Mesodermal cell (in vitro differentiated cells): ENCODE data around the gene BTK.

Experiments used
- H3K27ac ChIP-seq: 2 replicates; pipeline ENCODE4 v1.7.0; 2013; ENCODE audit warnings: mild to moderate bottlenecking, low read depth, low read length, moderate library complexity; ENCODE audit not compliant: severe bottlenecking
- H3K36me3 ChIP-seq: 2 replicates; pipeline ENCODE4 v1.7.1; 2013; ENCODE audit warnings: mild to moderate bottlenecking, low read length, moderate library complexity; ENCODE audit not compliant: control insufficient read depth, insufficient read depth
- H3K4me1 ChIP-seq: one replicate; pipeline ENCODE4 v1.7.1; 2013; ENCODE audit warnings: mild to moderate bottlenecking, low read length; ENCODE audit not compliant: insufficient read depth, control insufficient read depth, poor library complexity, severe bottlenecking
- H3K4me3 ChIP-seq: 2 replicates; pipeline ENCODE4 v1.7.0; 2013; ENCODE audit warnings: low read length, control low read depth, mild to moderate bottlenecking; ENCODE audit not compliant: insufficient read depth, poor library complexity, severe bottlenecking; ENCODE audit errors: extremely low read depth
- H3K9me3 ChIP-seq: 2 replicates; pipeline ENCODE4 v1.7.1; 2013; ENCODE audit warnings: mild to moderate bottlenecking, low read length, moderate library complexity; ENCODE audit not compliant: control insufficient read depth
- WGBS, 2 experiments: methylation state at CpG; one replicate each; pipeline ENCODE4 v1.1.5; 2013; ENCODE audit warnings: missing lambda C conversion rate in 2 of 2; ENCODE audit not compliant: insufficient coverage in 2 of 2; 5-methylcytosine and 5-hydroxymethylcytosine counted together

BTK gene

DNA sequence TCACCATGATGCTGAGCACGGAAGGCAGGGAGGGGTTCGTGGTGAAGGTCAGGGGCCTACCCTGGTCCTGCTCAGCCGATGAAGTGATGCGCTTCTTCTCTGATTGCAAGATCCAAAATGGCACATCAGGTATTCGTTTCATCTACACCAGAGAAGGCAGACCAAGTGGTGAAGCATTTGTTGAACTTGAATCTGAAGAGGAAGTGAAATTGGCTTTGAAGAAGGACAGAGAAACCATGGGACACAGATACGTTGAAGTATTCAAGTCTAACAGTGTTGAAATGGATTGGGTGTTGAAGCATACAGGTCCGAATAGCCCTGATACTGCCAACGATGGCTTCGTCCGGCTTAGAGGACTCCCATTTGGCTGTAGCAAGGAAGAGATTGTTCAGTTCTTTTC lies 26.0 kb upstream of the BTK start:
- Histone ChIP-seq H3K9me3 (no peaks in the 10 kb centered on the region), H3K4me3 (no peak overlapping the region), H3K4me1 (peaks cover under 1% of the 10 kb centered on the region), H3K36me3 (peaks cover 17% of the 10 kb centered on the region), H3K27ac (no peak overlapping the region)
- WGBS, 2 experiments = 98 to 100% methylated on average over 7 to 8 of the region's 10 CpGs

DNA sequence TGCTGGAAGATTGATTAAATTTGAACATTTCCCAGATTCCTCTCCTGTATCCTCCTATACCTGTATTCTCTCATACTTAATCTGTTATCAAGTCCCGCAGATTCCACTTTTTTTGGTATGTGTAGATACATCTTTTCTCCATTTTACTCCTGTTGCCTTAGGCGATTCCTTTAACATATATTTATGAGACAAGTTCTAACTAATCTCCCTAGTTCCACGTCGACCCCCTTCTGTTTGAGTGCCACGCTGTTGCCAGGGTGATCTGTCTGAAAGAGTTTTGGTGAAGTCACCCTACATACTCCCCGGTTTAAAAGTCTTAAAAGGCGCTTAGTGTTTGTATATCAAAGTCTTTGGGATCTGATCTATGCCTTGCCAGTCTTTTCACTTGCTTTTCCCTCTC lies 24.5 kb upstream of the BTK start:
- Histone ChIP-seq H3K36me3 (peaks cover 17% of the 10 kb centered on the region), H3K4me3 (peak overlapping the region; percentile 59), H3K9me3 (no peaks in the 10 kb centered on the region), H3K4me1 (no peaks in the 10 kb centered on the region), H3K27ac (no peak overlapping the region)
- WGBS, 2 experiments = no CpG with 5 or more reads among the region's 7 CpGs

DNA sequence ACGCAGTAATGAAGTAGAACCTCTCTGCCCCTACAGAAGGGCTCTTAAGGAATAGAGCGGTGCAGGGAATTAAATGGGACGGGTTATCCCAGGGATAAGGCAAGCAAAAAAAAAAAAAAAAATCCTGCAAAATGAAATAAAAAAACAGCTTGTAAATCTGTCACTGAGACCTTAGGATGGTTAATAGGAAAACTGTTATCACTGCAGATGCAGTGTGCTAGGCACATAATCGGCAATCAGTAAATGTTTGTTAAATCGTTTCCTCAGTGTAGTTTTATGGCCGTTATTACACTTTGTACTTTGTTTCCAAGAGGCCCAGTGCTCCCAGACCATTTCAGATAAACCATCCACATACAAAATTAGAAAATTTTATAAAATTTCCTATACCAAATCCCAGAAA lies 23.1 kb upstream of the BTK start:
- Histone ChIP-seq H3K27ac (peak overlapping the region; percentile 98), H3K36me3 (peaks cover 17% of the 10 kb centered on the region), H3K4me3 (peak overlapping the region; percentile 59), H3K4me1 (no peaks in the 10 kb centered on the region), H3K9me3 (no peaks in the 10 kb centered on the region)
- 36% methylated on average over 3 of the region's 6 CpGs; no CpG with 5 or more reads in 1 of the 2 experiments for WGBS, 2 experiments

DNA sequence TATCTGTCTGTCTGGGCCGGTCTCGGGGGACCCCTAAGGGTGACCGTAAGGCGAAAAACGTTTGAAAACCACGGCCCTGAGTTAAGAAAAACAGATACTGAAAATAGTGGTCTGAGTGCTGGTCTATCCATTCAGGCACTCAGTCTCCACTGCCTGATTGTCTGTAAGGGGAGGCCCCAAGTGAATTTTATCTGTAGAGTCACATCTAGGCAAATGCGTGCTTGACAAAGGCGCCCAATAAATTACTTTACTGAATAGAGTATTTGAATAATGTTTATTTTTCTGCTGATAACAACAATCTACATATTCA lies 22.5 kb upstream of the BTK start:
- 0% methylated on average over 1 of the region's 8 CpGs; no CpG with 5 or more reads in 1 of the 2 experiments for WGBS, 2 experiments
- Histone ChIP-seq H3K27ac (peak overlapping the region; percentile 98), H3K36me3 (peaks cover 22% of the 10 kb centered on the region), H3K4me1 (no peaks in the 10 kb centered on the region), H3K4me3 (peak overlapping the region; percentile 59), H3K9me3 (no peaks in the 10 kb centered on the region)

DNA sequence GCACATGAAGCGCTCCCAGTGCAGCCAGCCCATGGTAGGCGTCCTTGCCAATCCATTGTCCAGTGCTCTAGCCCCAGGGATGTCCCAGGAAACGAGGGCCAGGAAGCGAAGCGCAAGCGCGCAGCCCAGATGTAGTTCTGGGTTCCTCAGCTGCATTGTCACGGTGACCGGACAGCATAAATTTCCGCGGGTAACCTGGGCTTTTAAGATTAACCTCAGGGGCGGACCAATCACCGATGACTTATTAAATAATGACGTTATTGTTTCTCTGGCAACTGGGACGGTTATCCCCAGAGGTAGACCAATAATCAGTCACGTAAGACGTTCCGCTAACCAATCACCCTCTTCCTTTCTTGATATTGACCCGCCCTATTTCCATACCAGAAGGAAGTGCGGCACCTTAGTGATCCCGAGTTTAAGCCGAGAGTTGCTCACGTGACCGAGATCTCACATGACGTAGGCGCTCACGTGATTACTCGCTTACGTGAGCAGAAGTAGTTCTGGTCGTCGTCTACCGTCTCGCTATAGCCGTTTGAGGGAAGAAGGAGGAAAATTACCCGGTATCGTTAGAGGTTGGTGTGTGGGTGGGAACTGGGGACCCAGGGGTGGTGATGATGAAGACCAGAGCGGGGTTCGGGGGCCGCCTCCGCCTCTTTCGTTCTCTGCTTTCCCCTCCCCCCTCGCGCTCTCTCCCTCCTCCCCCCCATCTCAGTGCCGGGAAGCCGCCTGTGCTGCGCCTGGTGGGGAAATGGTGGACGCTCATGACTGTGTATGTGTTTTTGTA lies 21.9 kb upstream of the BTK start, which contains the start of the genes GLA and HNRNPH2:
Gene GLA, minus strand, starts transcription at position 178 of the 784 bp plus-strand sequence. Its CDS starts 22 bp downstream, at position 156.
Gene HNRNPH2, plus strand, starts transcription at position 475 of the 784 bp plus-strand sequence. CDS start 3,767 bp downstream, outside the sequence.
- peaks cover 23% of the 10 kb centered on the region for H3K36me3 ChIP-seq
- 0% methylated on average over 8 to 20 of the region's 47 CpGs for WGBS, 2 experiments
- peak within 1 kb of the TSS; percentile 98 for H3K27ac ChIP-seq
- H3K4me1 ChIP-seq = no peaks in the 10 kb centered on the region
- no peaks in the 10 kb centered on the region for H3K9me3 ChIP-seq
- peak within 1 kb of the TSS; percentile 59 for H3K4me3 ChIP-seq

DNA sequence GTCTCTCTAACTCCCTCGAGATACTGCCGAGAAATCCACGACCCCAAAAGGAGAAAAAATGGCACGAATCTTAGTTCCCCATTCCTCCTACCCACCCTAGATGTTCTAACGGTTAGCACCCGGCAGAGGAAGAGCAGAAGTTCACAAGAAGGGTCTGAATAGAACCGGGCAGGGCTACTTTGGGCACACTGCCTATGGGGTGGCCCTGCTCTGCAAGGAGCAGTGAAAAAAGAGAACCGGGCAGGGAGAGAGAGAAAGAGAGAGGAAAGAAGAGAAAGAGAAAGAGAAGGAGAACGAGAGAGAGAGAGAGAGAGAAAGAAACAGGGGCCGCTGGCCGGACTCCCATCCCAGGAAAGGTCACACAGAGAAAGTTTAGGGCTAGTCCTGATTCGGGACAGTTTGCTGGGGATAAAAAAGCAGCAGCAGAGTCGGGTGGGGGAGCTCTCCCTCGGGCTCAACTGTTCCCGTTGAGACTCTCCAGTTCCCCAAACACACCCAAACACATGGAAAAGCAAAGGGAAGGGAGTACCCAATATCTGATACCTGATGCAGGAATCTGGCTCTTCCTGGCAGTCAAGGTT lies 21.3 kb upstream of the BTK start:
- H3K36me3 ChIP-seq = peaks cover 20% of the 10 kb centered on the region
- WGBS, 2 experiments = 0% methylated on average over 3 of the region's 15 CpGs
- H3K4me1 ChIP-seq = no peaks in the 10 kb centered on the region
- H3K9me3 ChIP-seq = no peaks in the 10 kb centered on the region
- H3K27ac ChIP-seq = peak overlapping the region; percentile 98
- peak overlapping the region; percentile 59 for H3K4me3 ChIP-seq

DNA sequence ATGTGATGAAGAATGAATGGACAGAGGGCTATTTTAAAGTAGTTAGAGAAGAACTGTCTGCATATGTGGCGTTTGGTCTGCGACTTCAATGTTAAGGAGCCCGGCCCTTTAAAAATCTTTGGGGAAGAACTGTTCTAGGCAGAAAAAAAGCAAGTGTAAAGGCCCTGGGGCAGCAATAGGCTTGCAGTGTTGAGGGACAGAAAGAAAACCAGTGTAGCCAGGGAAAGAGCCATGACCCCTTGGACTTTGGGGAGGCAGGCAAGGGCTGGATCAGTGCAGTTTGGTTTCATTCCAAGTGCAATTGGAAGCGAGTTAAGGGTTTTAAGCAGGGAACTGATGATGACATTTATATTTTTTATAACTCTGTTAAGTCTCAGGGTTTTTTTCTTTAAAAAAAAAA lies 13.8 kb upstream of the BTK start:
- H3K4me1 ChIP-seq = no peaks in the 10 kb centered on the region
- H3K4me3 ChIP-seq = no peak overlapping the region
- H3K36me3 ChIP-seq = peaks cover 49% of the 10 kb centered on the region
- no peaks in the 10 kb centered on the region for H3K9me3 ChIP-seq
- WGBS, 2 experiments = 100% methylated on average over 2 of the region's 4 CpGs
- H3K27ac ChIP-seq = no peak overlapping the region

DNA sequence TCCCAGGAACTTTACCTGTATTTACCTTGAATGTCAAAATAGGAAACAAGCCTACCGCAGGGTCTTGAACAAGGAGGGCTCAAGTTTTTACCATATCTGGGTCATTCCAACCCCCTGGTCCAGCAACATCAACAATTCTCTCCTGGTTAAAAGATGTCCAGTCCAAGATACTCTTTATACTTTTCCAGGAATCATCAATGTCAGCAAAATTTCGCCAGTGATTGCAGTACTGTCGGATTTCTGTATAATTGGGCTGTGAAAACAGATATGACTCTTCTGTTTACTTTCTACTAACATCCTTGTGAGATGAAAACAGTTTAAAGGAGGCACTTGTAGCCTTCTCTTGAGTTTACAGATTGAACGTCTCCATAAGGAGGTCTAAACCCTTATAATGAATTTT lies 12.7 kb upstream of the BTK start:
- Histone ChIP-seq H3K36me3 (peaks cover 52% of the 10 kb centered on the region), H3K4me3 (no peak overlapping the region), H3K4me1 (no peaks in the 10 kb centered on the region), H3K9me3 (no peaks in the 10 kb centered on the region), H3K27ac (no peak overlapping the region)
- WGBS, 2 experiments = no CpG with 5 or more reads among the region's 4 CpGs

DNA sequence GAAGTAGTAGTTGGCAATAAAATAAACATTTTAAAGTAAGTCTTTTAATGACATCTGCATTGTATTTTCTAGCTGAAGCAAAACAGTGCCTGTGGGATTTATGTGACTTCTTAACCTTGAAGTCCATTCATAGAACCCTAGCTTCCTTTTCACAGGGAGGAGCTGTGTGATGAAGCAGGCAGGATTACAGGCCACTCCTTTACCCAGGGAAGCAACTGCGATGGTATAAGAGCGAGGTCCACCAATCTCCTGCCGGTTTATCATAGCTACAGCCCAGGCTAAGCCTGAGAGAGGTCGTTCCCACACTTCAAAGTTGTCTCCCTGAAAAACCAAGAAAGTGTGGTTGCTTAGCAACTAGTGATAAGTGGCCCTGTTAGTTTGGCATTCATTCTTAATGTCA lies 11.8 kb upstream of the BTK start:
- Histone ChIP-seq H3K4me1 (peaks cover under 1% of the 10 kb centered on the region), H3K36me3 (peaks cover 47% of the 10 kb centered on the region), H3K27ac (no peak overlapping the region), H3K9me3 (no peaks in the 10 kb centered on the region), H3K4me3 (no peak overlapping the region)
- 100% methylated on average over 1 of the region's 4 CpGs; no CpG with 5 or more reads in 1 of the 2 experiments for WGBS, 2 experiments

DNA sequence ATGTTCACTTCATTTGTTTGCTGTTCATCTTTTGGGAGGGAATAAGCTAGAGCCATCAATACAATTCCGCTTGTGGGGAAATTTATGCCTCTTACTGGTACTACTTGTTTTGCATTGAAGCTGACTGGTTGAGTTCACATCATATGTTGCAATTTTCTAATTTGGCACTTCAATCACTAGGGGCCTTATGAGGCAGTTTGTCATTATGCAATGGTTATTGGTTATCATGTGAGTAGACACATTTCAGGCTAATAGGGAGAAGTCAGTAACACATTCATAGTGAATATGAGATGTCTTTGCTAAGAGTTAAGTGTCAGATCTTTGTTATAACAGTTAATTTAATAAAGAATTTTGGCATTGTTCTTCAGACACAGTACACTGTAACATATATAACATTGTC lies 9.8 kb upstream of the BTK start:
- H3K27ac ChIP-seq = no peak overlapping the region

DNA sequence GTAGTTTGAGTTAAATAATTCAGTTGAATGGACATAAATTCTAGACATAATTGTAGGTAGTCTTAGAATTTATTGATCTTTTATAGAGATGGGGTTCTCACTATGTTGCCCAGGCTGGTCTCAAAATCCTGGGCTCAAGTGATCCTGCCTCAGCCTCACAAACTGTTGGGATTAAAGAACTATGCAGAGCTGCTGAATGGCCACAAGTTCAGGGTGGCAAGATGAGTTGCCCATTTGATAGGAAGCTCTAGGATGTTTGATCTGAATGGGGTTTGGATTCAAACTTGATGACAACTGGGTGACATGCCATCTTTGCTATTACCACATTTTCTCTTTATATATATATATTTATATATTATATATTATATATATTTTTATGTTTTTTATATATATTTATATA lies 8.4 kb upstream of the BTK start:
- Histone ChIP-seq H3K36me3 (peaks cover 33% of the 10 kb centered on the region), H3K9me3 (no peaks in the 10 kb centered on the region), H3K27ac (no peak overlapping the region)

More for the DNA sequence above, 9.8 kb upstream of the BTK start:
- no peaks in the 10 kb centered on the region for H3K9me3 ChIP-seq
- WGBS, 2 experiments = no CpG with 5 or more reads among the region's 1 CpG
- H3K4me1 ChIP-seq = peaks cover 2% of the 10 kb centered on the region
- H3K4me3 ChIP-seq = no peak overlapping the region
- peaks cover 44% of the 10 kb centered on the region for H3K36me3 ChIP-seq

More for the DNA sequence above, 8.4 kb upstream of the BTK start:
- H3K4me3 ChIP-seq = no peak overlapping the region
- H3K4me1 ChIP-seq = peaks cover 2% of the 10 kb centered on the region
